Astrocyte of the spinal cord (primary cell): ENCODE data around the gene DCBLD2.
A peak's percentile ranks its signal among the peaks of the same experiment; 100 is the strongest.

Source experiments
- DNase-seq: peaks from one replicate; pipeline ENCODE4 v3.0.0; 2011; ENCODE audit warnings: low read depth, low spot score
- H3K4me3 ChIP-seq: 2 replicates; pipeline ENCODE4 v1.5.1; 2011; ENCODE audit warnings: low read depth, mild to moderate bottlenecking, low read length, moderate library complexity
- in situ Hi-C: cut with HindIII; loops from 2 replicates; pipeline ENCODE4 v1.10.0; 2017; ENCODE audit warnings: low sequenced_read_pairs
- TF ChIP-seq, protein P1 (sequence below): IDR thresholded peaks from 2 replicates; pipeline ENCODE4 v1.5.1; 2012; ENCODE audit warnings: low read depth, mild to moderate bottlenecking, low read length, inconsistent platforms

The DCBLD2 gene

GRCh38 chr3:98807561-98807960 is 93.9 kb downstream of the DCBLD2 start:
- in situ Hi-C loops, result no loop called here
- TF ChIP-seq, protein P1, sequence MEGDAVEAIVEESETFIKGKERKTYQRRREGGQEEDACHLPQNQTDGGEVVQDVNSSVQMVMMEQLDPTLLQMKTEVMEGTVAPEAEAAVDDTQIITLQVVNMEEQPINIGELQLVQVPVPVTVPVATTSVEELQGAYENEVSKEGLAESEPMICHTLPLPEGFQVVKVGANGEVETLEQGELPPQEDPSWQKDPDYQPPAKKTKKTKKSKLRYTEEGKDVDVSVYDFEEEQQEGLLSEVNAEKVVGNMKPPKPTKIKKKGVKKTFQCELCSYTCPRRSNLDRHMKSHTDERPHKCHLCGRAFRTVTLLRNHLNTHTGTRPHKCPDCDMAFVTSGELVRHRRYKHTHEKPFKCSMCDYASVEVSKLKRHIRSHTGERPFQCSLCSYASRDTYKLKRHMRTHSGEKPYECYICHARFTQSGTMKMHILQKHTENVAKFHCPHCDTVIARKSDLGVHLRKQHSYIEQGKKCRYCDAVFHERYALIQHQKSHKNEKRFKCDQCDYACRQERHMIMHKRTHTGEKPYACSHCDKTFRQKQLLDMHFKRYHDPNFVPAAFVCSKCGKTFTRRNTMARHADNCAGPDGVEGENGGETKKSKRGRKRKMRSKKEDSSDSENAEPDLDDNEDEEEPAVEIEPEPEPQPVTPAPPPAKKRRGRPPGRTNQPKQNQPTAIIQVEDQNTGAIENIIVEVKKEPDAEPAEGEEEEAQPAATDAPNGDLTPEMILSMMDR, result no peak
- DNase-seq, result no peak

GRCh38 chr3:98807011-98807410 is 94.5 kb downstream of the DCBLD2 start:
- no peak for DNase-seq
- in situ Hi-C loops, result no loop called here

More at GRCh38 chr3:98807561-98807960, 93.9 kb downstream of the DCBLD2 start:
- no peak overlapping the region for H3K4me3 ChIP-seq

GRCh38 chr3:98806521-98806920 is 95.0 kb downstream of the DCBLD2 start:
- DNase-seq, result no peak

More at GRCh38 chr3:98807011-98807410, 94.5 kb downstream of the DCBLD2 start:
- TF ChIP-seq, protein P1, result no peak
- no peak overlapping the region for H3K4me3 ChIP-seq

GRCh38 chr3:98805571-98805970 is 95.9 kb downstream of the DCBLD2 start:
- no peak for DNase-seq
- TF ChIP-seq, protein P1, result no peak
- in situ Hi-C loops, result no loop called here
- H3K4me3 ChIP-seq, result no peak overlapping the region

More at GRCh38 chr3:98806521-98806920, 95.0 kb downstream of the DCBLD2 start:
- in situ Hi-C loops, result no loop called here
- H3K4me3 ChIP-seq, result no peak overlapping the region
- TF ChIP-seq, protein P1, result no peak

- H3K4me3 ChIP-seq, result no peak overlapping the region
- TF ChIP-seq, protein P1, result peak; percentile 33
- no peak for DNase-seq
- in situ Hi-C loops, result no loop called here
Observed at GRCh38 chr3:98801043-98801747, 100.3 kb downstream of the DCBLD2 start.

GRCh38 chr3:98800401-98800800 is 101.1 kb downstream of the DCBLD2 start:
- H3K4me3 ChIP-seq, result no peak overlapping the region
- in situ Hi-C loops, result no loop called here
- DNase-seq, result no peak
- TF ChIP-seq, protein P1, result no peak
